PC-9 (cell line): ENCODE measurements around the gene BRWD1.

Experiments
- CTCF ChIP-seq: fragments of 200-600 bp; sonication (generic); conservative IDR thresholded peaks from 2 replicates; pipeline ENCODE4 v1.6.1; 2017; ENCODE audit warnings: mixed run types, antibody characterized with exemption, mild to moderate bottlenecking, moderate library complexity
- EZH2 ChIP-seq: fragments of 200-600 bp; sonication (generic); IDR thresholded peaks from 2 replicates; pipeline ENCODE4 v1.8.0; 2017; ENCODE audit warnings: antibody characterized with exemption, low read depth

GRCh38 chr21:39148975-39149374 is 164.5 kb downstream of the BRWD1 start:
- TF ChIP-seq CTCF (no peak), EZH2 (no peak)
